Duodenal mucosa (tissue), 2 donors: ENCODE data around the gene FOSL2.

Experiments
- H3K27ac ChIP-seq: one replicate; pipeline ENCODE4 v1.7.0; 2013; ENCODE audit warnings: low read depth, low read length
- H3K27me3 ChIP-seq, 2 donors: one replicate each; pipeline ENCODE4 v1.7.0; 2013; ENCODE audit warnings: low read length in 2 of 2, control low read depth in 1 of 2; ENCODE audit not compliant: insufficient read depth in 2 of 2, control insufficient read depth in 1 of 2
- H3K36me3 ChIP-seq, 2 donors: one replicate each; pipeline ENCODE4 v1.7.0; 2013; ENCODE audit warnings: low read length in 2 of 2, control low read depth in 1 of 2; ENCODE audit not compliant: insufficient read depth in 2 of 2, control insufficient read depth in 1 of 2
- H3K4me1 ChIP-seq, 2 donors: one replicate each; pipeline ENCODE4 v1.7.0; 2013; ENCODE audit warnings: low read length in 2 of 2, control low read depth in 1 of 2; ENCODE audit not compliant: insufficient read depth in 2 of 2, control insufficient read depth in 1 of 2
- H3K4me3 ChIP-seq, 2 donors: one replicate each; pipeline ENCODE4 v1.7.0; 2013; ENCODE audit warnings: low read length in 2 of 2, low read depth in 1 of 2
- H3K9ac ChIP-seq, 2 donors: one replicate each; pipeline ENCODE4 v1.7.0; 2013; ENCODE audit warnings: low read length in 2 of 2, low read depth in 1 of 2
- H3K9me3 ChIP-seq, 2 donors: one replicate each; pipeline ENCODE4 v1.7.0; 2013; ENCODE audit warnings: low read length in 2 of 2, control low read depth in 1 of 2; ENCODE audit not compliant: control insufficient read depth in 1 of 2

FOSL2 gene

DNA sequence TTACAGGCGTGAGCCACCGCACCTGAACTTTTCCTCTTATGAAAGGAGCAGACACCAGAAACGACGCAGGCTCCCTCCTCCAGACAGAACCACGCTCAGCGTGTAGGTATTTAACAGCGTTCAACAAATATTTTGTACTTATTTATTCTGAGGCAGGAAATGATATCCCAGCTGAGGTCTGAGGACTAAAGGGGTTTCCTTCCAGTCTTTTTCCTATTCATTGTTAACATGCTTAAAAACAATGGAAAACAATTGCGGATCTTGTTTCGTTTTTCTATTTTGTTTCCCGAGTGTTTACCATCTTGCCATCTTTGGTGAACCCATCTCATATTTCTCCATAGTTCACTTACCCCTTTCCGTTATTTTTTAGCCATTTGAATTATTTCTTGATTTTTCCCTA is 43.7 kb upstream of the FOSL2 start:
- H3K27ac ChIP-seq: no peak overlapping the region
- H3K9me3 ChIP-seq: no peaks in the 10 kb centered on the region
- peaks cover 0 to 3% of the 10 kb centered on the region in 2 donors for H3K4me1 ChIP-seq
- no peak overlapping the region for H3K4me3 ChIP-seq
- H3K9ac ChIP-seq: no peak overlapping the region
- H3K27me3 ChIP-seq: no peaks in the 10 kb centered on the region
- H3K36me3 ChIP-seq: no peaks in the 10 kb centered on the region

DNA sequence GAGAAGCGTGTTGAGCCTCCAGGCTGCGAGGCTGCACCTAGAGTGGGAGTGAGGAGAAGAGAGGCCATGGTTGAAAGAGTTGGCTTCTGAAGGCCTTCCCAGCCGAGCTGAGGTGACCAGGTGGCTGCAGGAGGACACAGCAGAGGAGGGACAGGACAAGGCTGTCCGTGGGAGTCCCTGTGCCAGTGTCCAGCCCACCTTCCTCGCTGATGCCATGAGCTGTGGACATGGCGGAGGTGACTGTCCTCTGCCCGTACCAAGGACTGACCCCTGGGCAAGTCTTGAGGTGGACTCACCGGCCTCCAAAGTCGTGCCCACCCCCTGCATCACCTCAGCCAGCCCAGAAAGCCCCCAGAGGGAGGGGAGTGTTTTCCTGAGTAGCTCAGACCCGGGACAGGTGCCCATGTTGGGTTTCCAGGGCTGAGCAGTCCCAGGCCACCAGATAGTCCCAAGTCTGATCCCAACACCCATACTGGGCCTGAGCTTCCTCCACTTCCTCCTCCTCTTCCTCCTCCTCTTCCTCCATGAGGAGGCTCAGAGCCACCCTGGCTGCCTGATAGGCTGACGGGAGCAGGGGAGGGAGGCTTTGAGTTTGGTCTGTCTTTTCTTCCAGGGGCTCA is 43.0 kb upstream of the FOSL2 start:
- H3K27ac ChIP-seq: no peak overlapping the region
- H3K27me3 ChIP-seq: no peaks in the 10 kb centered on the region
- no peaks in the 10 kb centered on the region for H3K36me3 ChIP-seq
- H3K4me1 ChIP-seq: peaks cover 0 to 3% of the 10 kb centered on the region in 2 donors
- H3K4me3 ChIP-seq: no peak overlapping the region
- H3K9ac ChIP-seq: no peak overlapping the region
- H3K9me3 ChIP-seq: no peaks in the 10 kb centered on the region

DNA sequence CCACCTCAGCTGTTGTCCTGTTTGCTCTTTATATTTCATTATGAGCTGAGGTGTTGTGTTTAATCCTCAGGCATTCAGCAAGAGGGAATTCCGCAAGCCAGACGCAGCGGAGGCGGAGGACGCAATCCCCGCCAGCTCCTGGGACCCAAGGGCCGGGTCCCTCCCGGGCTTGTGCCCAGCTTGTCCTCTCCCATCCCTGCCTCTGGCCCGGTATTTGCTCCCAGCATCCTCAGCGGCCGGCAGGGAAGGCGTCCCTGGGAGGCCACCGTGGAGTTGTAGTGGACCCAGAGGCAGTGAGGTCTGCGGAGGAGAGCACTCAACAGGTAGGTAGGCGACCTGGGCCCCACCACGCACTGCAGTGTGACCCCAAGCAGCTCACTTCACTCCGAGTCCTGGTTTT is 42.5 kb upstream of the FOSL2 start:
- no peak overlapping the region for H3K9ac ChIP-seq
- H3K4me3 ChIP-seq: no peak overlapping the region
- H3K27me3 ChIP-seq: no peaks in the 10 kb centered on the region
- H3K4me1 ChIP-seq: peaks cover 2 to 5% of the 10 kb centered on the region in 2 donors
- H3K27ac ChIP-seq: no peak overlapping the region
- no peaks in the 10 kb centered on the region for H3K9me3 ChIP-seq
- H3K36me3 ChIP-seq: no peaks in the 10 kb centered on the region

DNA sequence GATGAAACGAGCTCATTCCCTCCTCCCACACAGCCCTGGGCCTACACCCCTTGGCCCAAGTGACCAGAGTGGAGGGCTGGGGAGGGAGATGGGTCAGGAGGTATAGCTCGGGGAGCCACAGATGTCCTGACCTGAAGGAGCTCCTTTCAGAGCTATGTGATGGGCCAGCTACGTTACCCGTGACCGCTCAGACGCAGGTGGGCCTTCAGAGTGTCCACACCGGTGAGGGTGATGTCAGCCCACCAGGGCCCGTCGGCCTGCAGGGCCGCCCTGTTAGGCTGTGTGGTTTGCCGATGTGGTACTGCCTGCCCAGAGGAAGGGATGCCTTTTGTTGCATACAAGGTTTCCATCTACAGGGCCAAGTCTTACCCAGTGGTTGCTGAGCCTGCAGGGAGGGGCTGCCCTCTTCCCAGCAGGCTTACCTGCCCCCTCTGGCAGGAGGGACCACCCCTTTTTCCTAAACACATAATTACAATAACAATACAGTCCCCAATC is 41.8 kb upstream of the FOSL2 start:
- no peak overlapping the region for H3K4me3 ChIP-seq
- no peak overlapping the region for H3K9ac ChIP-seq
- peaks cover 9 to 11% of the 10 kb centered on the region in 2 donors for H3K4me1 ChIP-seq
- no peaks in the 10 kb centered on the region for H3K27me3 ChIP-seq
- no peaks in the 10 kb centered on the region for H3K9me3 ChIP-seq
- H3K27ac ChIP-seq: no peak overlapping the region
- H3K36me3 ChIP-seq: no peaks in the 10 kb centered on the region

DNA sequence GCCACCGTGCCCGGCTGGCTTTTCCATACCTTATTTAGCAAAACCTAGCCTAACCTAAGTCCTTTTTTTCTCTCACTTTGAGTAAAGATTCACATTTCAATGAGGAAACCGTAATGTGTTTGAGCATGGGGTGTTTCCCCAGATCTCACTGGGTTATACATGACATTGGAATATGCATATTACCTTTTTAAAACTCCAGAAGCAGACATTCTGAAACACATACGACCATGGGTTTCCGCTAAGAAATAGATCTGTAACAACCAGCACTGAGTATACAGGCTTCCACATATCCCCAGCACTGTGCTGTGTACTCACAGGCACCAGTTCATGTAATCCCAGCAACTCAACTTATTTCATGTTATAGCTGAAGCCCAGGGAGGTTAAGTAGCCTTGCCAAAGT is 41.0 kb upstream of the FOSL2 start:
- no peaks in the 10 kb centered on the region for H3K36me3 ChIP-seq
- no peak overlapping the region for H3K27ac ChIP-seq
- H3K9me3 ChIP-seq: no peaks in the 10 kb centered on the region
- no peak overlapping the region for H3K9ac ChIP-seq
- no peaks in the 10 kb centered on the region for H3K27me3 ChIP-seq
- peaks cover 17 to 19% of the 10 kb centered on the region in 2 donors for H3K4me1 ChIP-seq
- H3K4me3 ChIP-seq: no peak overlapping the region

DNA sequence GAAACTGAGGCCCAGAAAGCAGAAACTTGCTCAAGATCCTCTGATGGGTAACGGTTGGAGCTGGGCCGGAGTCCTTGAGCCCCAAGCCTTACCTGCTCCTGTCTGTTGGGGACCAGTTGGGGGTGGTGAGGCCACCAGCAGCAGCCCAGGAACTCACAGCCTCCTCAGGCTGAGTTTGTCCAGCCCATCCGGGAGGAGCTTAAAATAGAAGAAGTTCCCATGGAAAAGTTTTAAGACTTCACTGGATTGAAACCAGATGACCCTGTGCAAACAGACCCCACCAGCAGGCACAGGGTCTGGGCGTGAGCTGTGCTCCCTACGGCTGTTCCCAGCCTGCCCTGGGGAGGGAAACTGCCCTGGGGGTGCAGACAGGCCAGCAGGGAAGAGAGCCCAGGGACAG is 40.6 kb upstream of the FOSL2 start:
- no peak overlapping the region for H3K27ac ChIP-seq

DNA sequence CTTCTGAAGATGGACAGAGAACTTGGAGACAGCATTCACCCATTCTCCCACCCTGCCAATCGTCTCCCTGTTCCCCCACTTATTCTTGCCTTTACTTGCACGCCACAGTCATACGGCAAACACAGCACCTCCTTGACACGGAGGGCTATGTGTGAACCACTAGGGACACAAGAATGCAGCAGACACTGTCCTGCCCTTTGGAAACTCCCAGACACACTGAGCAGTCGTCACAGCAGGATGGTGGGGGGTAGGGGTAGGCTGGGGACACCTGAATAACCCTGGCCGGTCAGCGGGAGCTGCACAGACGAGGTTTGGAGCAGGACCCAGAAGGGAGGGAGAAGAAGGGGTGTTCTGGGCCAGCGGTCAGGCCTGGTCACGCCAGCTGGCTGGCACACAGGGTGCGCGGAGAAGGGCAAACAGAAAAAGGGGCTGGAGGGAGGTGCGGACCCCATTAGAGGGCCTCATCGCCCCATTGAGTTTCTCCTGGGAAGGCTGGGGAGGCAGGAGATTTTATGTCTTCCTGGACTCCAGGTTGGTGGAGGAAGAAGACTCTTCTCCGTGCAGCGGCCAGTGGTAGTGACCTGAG is 40.0 kb upstream of the FOSL2 start:
- Histone ChIP-seq H3K4me3 (no peak overlapping the region), H3K36me3 (no peaks in the 10 kb centered on the region), H3K9ac (no peak overlapping the region), H3K27me3 (no peaks in the 10 kb centered on the region), H3K4me1 (peaks cover 22 to 24% of the 10 kb centered on the region in 2 donors), H3K9me3 (no peaks in the 10 kb centered on the region), H3K27ac (no peak overlapping the region)

More for the DNA sequence above, 40.6 kb upstream of the FOSL2 start:
- H3K9ac ChIP-seq: no peak overlapping the region
- H3K36me3 ChIP-seq: no peaks in the 10 kb centered on the region
- no peak overlapping the region for H3K4me3 ChIP-seq
- no peaks in the 10 kb centered on the region for H3K27me3 ChIP-seq
- H3K9me3 ChIP-seq: no peaks in the 10 kb centered on the region
- H3K4me1 ChIP-seq: peaks cover 21 to 24% of the 10 kb centered on the region in 2 donors

DNA sequence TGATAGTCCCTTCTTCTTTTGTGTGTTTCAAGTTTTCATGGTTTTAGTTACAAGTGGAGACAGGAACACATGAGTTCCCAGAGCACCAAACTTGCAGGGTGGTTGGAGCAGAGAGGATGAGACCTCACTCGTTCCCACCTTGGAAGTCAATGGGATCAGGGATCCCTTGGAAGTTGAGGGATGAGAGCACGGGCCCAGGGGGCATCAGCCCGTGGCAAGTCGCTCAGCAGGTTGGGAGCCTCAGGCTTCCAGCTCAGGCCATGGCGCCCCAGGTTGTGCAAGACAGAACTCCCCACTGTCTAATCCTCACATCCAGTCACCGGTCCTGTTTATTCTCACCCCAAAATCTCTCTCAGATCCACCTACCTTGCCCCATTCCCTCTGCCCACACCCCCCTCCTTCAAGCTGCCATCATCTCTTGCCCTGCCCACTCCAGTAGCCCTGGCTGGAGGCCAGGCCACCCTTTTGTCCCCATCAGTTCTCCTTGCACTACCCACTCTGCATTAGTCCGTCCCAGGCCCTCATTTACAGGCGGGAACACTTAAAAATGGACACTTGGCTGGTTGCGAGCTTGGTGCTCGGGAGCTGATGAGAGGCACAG is 37.6 kb upstream of the FOSL2 start:
- no peak overlapping the region for H3K9ac ChIP-seq
- no peak overlapping the region for H3K27ac ChIP-seq
- no peak overlapping the region for H3K4me3 ChIP-seq
- peaks cover 39 to 40% of the 10 kb centered on the region in 2 donors for H3K4me1 ChIP-seq
- no peaks in the 10 kb centered on the region for H3K9me3 ChIP-seq
- no peaks in the 10 kb centered on the region for H3K27me3 ChIP-seq
- no peaks in the 10 kb centered on the region for H3K36me3 ChIP-seq

DNA sequence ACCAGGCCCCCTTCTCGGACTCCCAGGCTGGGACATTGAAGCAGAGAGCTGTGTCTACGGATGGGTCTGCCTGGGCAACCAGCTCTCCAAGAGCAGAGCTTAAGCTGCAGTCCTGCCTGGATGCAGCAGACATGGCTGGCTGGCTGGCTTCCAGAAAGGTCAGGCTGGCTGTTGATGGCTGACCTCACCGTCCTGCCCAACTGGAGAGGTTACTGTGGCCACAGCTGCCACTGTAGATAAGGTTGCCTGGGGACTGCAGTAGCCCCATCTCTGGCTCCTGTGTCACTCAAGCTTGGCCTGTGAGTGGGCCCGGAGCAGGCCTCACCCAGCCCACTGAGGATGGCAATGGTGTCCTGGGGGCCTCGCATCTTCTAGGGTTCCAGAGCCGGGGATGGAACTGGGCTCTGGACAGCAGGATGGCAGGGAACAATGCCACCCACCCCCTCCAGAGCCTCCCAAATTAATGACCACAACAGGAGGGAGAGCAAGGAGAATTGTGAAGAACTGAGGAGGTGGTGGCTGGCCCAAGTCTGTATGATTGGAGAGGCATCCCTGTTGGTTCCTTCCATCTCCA is 37.0 kb upstream of the FOSL2 start:
- peaks cover 40 to 46% of the 10 kb centered on the region in 2 donors for H3K4me1 ChIP-seq
- no peak overlapping the region for H3K4me3 ChIP-seq
- H3K27me3 ChIP-seq: no peaks in the 10 kb centered on the region
- H3K36me3 ChIP-seq: no peaks in the 10 kb centered on the region
- H3K27ac ChIP-seq: peak overlapping the region; percentile 34
- H3K9ac ChIP-seq: peak overlapping the region; percentile 48 to 56
- H3K9me3 ChIP-seq: no peaks in the 10 kb centered on the region
